NCI-H748 treated with DMSO at 0.1 percent for 48 hours (cell line): ENCODE data around the gene MPPED2.
"Not testable (repeated sequence)": the region's sequence is repeated elsewhere in the genome, so short reads cannot be mapped to it uniquely, and the experiment has no call there.

Experiments used
- DNase-seq: peaks from one replicate; lab custom pipeline; 2025; lab: John Stamatoyannopoulos, UW

Gene MPPED2

GRCh38 chr11:30579415-30580175 lies 6.6 kb downstream of the MPPED2 start:
- no peak for DNase-seq

- DNase-seq = no peak
These were observed 7.7 kb downstream of the MPPED2 start for GRCh38 chr11:30578406-30578805.

GRCh38 chr11:30573951-30574350 lies 12.2 kb downstream of the MPPED2 start:
- no peak for DNase-seq

GRCh38 chr11:30568931-30569330 lies 17.2 kb downstream of the MPPED2 start:
- no peak for DNase-seq

GRCh38 chr11:30567644-30568043 lies 18.5 kb downstream of the MPPED2 start:
- no peak for DNase-seq

GRCh38 chr11:30567120-30567519 lies 19.0 kb downstream of the MPPED2 start:
- DNase-seq = no peak

- no peak for DNase-seq
These were observed 19.7 kb downstream of the MPPED2 start for GRCh38 chr11:30566482-30566881.

GRCh38 chr11:30565027-30565426 lies 21.1 kb downstream of the MPPED2 start:
- DNase-seq = no peak

GRCh38 chr11:30561691-30562415 lies 24.3 kb downstream of the MPPED2 start:
- no peak for DNase-seq

GRCh38 chr11:30560206-30561106 lies 25.7 kb downstream of the MPPED2 start:
- no peak for DNase-seq

- DNase-seq = no peak
These were observed 27.1 kb downstream of the MPPED2 start for GRCh38 chr11:30559004-30559403.

GRCh38 chr11:30554587-30554986 lies 31.6 kb downstream of the MPPED2 start:
- DNase-seq = not testable (repeated sequence)

GRCh38 chr11:30553521-30554110 lies 32.5 kb downstream of the MPPED2 start:
- DNase-seq = no peak

- no peak for DNase-seq
These were observed 33.3 kb downstream of the MPPED2 start for GRCh38 chr11:30552839-30553238.

- no peak for DNase-seq
These were observed 36.1 kb downstream of the MPPED2 start for GRCh38 chr11:30550022-30550542.

GRCh38 chr11:30549565-30549964 lies 36.6 kb downstream of the MPPED2 start:
- DNase-seq = no peak

GRCh38 chr11:30546334-30546733 lies 39.8 kb downstream of the MPPED2 start:
- DNase-seq = no peak

- DNase-seq = no peak
These were observed 40.6 kb downstream of the MPPED2 start for GRCh38 chr11:30545507-30545906.

GRCh38 chr11:30543066-30543465 lies 43.1 kb downstream of the MPPED2 start:
- DNase-seq = no peak

GRCh38 chr11:30540781-30541180 lies 45.4 kb downstream of the MPPED2 start:
- no peak for DNase-seq

- no peak for DNase-seq
These were observed 47.9 kb downstream of the MPPED2 start for GRCh38 chr11:30538251-30538650.

GRCh38 chr11:30535818-30536217 lies 50.3 kb downstream of the MPPED2 start:
- no peak for DNase-seq
